HepG2 (cell line): ENCODE data around the gene POLA2. TPM values are rescaled to one million over a fixed set of nuclear protein-coding genes. Genes with fewer than 3 reads are reported as not detected.

Source experiments
- CBX5 ChIP-seq: sonication (generic); formaldehyde crosslinking; IDR thresholded peaks from 2 replicates; pipeline ENCODE4 v1.4.0; 2020; ENCODE audit warnings: missing genetic modification reagents, borderline replicate concordance
- FOSL2 ChIP-seq: sonication (generic); formaldehyde crosslinking; IDR thresholded peaks from 2 replicates; pipeline ENCODE4 v1.4.0; 2020; ENCODE audit warnings: missing genetic modification reagents
- GATA4 ChIP-seq: sonication (generic); IDR thresholded peaks from 2 replicates; pipeline ENCODE4 v1.6.1; 2016; ENCODE audit warnings: antibody characterized with exemption, low read depth, borderline replicate concordance
- HOXA7 ChIP-seq: sonication (generic); formaldehyde crosslinking; IDR thresholded peaks from 2 replicates; pipeline ENCODE4 v1.8.1; 2022; ENCODE audit warnings: mild to moderate bottlenecking, missing genetic modification reagents, moderate library complexity
- IKZF5 ChIP-seq: IDR thresholded peaks from 2 replicates; pipeline ENCODE4 v1.6.1; 2018; ENCODE audit warnings: missing genetic modification reagents, mild to moderate bottlenecking, missing compliant biosample characterization
- MIER3 ChIP-seq: IDR thresholded peaks from 2 replicates; pipeline ENCODE4 v1.6.1; 2016; ENCODE audit warnings: missing compliant biosample characterization, borderline replicate concordance
- MYPOP ChIP-seq: sonication (generic); formaldehyde crosslinking; IDR thresholded peaks from 2 replicates; pipeline ENCODE4 v1.8.1; 2023; ENCODE audit warnings: mild to moderate bottlenecking, moderate library complexity, missing genetic modification reagents
- PAXIP1 ChIP-seq: sonication (generic); formaldehyde crosslinking; conservative IDR thresholded peaks from 2 replicates; pipeline ENCODE4 v1.4.0; 2020; ENCODE audit warnings: mild to moderate bottlenecking, missing genetic modification reagents, moderate library complexity
- RERE ChIP-seq: IDR thresholded peaks from 2 replicates; pipeline ENCODE4 v1.6.1; 2016; ENCODE audit warnings: low read depth, missing genetic modification reagents, missing compliant biosample characterization
- RXRB ChIP-seq: IDR thresholded peaks from 2 replicates; pipeline ENCODE4 v1.6.1; 2016; ENCODE audit warnings: borderline replicate concordance, missing genetic modification reagents, missing compliant biosample characterization
- SAP130 ChIP-seq: IDR thresholded peaks from 2 replicates; pipeline ENCODE4 v1.6.1; 2016; ENCODE audit warnings: low read depth
- SIN3B ChIP-seq: fragments of 150-350 bp; IDR thresholded peaks from 2 replicates; pipeline ENCODE4 v1.6.1; 2014; ENCODE audit warnings: low read length
- TOE1 ChIP-seq: sonication (generic); formaldehyde crosslinking; IDR thresholded peaks from 2 replicates; pipeline ENCODE4 v1.4.0; 2020; ENCODE audit warnings: mild to moderate bottlenecking, missing genetic modification reagents
- ZBTB26 ChIP-seq: IDR thresholded peaks from 2 replicates; pipeline ENCODE4 v1.6.1; 2016; ENCODE audit warnings: missing compliant biosample characterization, missing genetic modification reagents, borderline replicate concordance
- ZNF124 ChIP-seq: sonication (generic); formaldehyde crosslinking; IDR thresholded peaks from 2 replicates; pipeline ENCODE4 v1.4.0; 2020; ENCODE audit warnings: missing genetic modification reagents
- polyA plus RNA-seq, 8 experiments: library from polyadenylated mRNA; depleted of rRNA in 3 of 8; stranded (reverse) in 7 of 8; unstranded in 1 of 8; fragments of >200 nt; fragmentation: Illumina TruSeq in 4 of 8; extraction: Trizol in 4 of 8; gene quantifications; 2 replicates each; pipeline versions ENCODE4 v1.2.1 to v1.2.3, GENCODE V29; 2011 to 2016; ENCODE audit warnings: low read depth in 4 of 8, missing spikeins in 1 of 8, mixed read lengths in 1 of 8; ENCODE audit not compliant: insufficient read depth in 1 of 8
- total RNA-seq, 5 experiments: library from RNA; depleted of rRNA; stranded (reverse); fragments of >200 nt; fragmentation: Illumina TruSeq; extraction: Trizol; gene quantifications; 2 replicates each; pipeline ENCODE4 v1.2.3, GENCODE V29; 2016; ENCODE audit warnings: low read depth in 1 of 5

POLA2 gene
- total and polyA plus RNA-seq, 2 of the 13 experiments (the other 11 are each of a cell fraction or from before 2014, with no cell fraction given) = 9.7 to 15.6 TPM

GRCh38 chr11:65274735-65275682 is 13.2 kb downstream of the POLA2 start (continued):
- TF ChIP-seq PAXIP1 (peak; percentile 38; the same call in 1 of the 2 replicates), FOSL2 (peak; percentile 49), ZNF124 (CRISPR knock-in tag) (no peak), SIN3B (no peak), ZBTB26 (peak; percentile 33; the same call in 1 of the 2 replicates), GATA4 (no peak), TOE1 (CRISPR knock-in tag) (peak; percentile 50; the same call in 1 of the 2 replicates), MYPOP (CRISPR knock-in tag) (0 out of 2 replicates have a peak, but pooled peaks have one; percentile 24), RXRB (CRISPR knock-in tag) (peak; percentile 46; the same call in 1 of the 2 replicates), CBX5 (peak; percentile 39; the same call in 1 of the 2 replicates), IKZF5 (CRISPR knock-in tag) (peak; percentile 55; the same call in 1 of the 2 replicates), HOXA7 (CRISPR knock-in tag) (no peak), SAP130 (CRISPR knock-in tag) (peak; percentile 65), RERE (CRISPR knock-in tag) (peak; percentile 34; the same call in 1 of the 2 replicates), MIER3 (CRISPR knock-in tag) (peak; percentile 78; the same call in 1 of the 2 replicates)
